Erythroblast (primary cell): ENCODE measurements around the gene KCNQ2.

Source experiments
- GATA1 ChIP-seq: IDR thresholded peaks from 2 replicates; pipeline ENCODE4 v1.6.1; 2011; ENCODE audit warnings: low read depth, mild to moderate bottlenecking, control low read depth, low read length, moderate library complexity
- POLR2A ChIP-seq: IDR thresholded peaks from 2 replicates; pipeline ENCODE4 v1.6.1; 2011; ENCODE audit warnings: mild to moderate bottlenecking, low read length

GRCh38 chr20:63383556-63383955, 88.9 kb downstream of the KCNQ2 start:
- TF ChIP-seq POLR2A (no peak), GATA1 (no peak)
